Fibroblast of villous mesenchyme (primary cell): ENCODE measurements around the gene PLXNA1. TPM values are rescaled to one million over a fixed set of nuclear protein-coding genes. Genes with fewer than 3 reads are reported as not detected.

Experiments
- DNase-seq: peaks from one replicate; pipeline ENCODE4 v3.0.0-alpha.2; 2010; ENCODE audit warnings: low read depth
- H3K4me3 ChIP-seq: 2 replicates; pipeline ENCODE4 v1.5.1; 2011; ENCODE audit warnings: low read depth, mild to moderate bottlenecking, low read length
- CTCF ChIP-seq: IDR thresholded peaks from 2 replicates; pipeline ENCODE4 v1.5.1; 2012; ENCODE audit warnings: low read depth, mild to moderate bottlenecking, low read length; ENCODE audit not compliant: insufficient read depth
- total RNA-seq: library from RNA; depleted of rRNA; stranded (reverse); fragments of >200 nt; gene quantifications from 2 replicates; pipeline ENCODE4 v1.2.3, GENCODE V29; 2012

PLXNA1 gene
- total RNA-seq, 1 donor: 63.0 TPM

- DNase-seq: no peak
- TF ChIP-seq CTCF: no peak
- no peak overlapping the region for H3K4me3 ChIP-seq
Measured at GRCh38 chr3:126961791-126962461, 21.0 kb upstream of the PLXNA1 start.

GRCh38 chr3:126962756-126963155 is 20.2 kb upstream of the PLXNA1 start:
- H3K4me3 ChIP-seq: no peak overlapping the region
- no peak for TF ChIP-seq CTCF
- no peak for DNase-seq

- no peak for TF ChIP-seq CTCF
- no peak overlapping the region for H3K4me3 ChIP-seq
- DNase-seq: no peak
Measured at GRCh38 chr3:126963261-126964190, 19.4 kb upstream of the PLXNA1 start.

- H3K4me3 ChIP-seq: no peak overlapping the region
- no peak for TF ChIP-seq CTCF
- no peak for DNase-seq
Measured at GRCh38 chr3:126964261-126964660, 18.7 kb upstream of the PLXNA1 start.

- DNase-seq: no peak
- no peak for TF ChIP-seq CTCF
- H3K4me3 ChIP-seq: no peak overlapping the region
Measured at GRCh38 chr3:126964950-126965349, 18.0 kb upstream of the PLXNA1 start.

- TF ChIP-seq CTCF: no peak
- DNase-seq: no peak
Measured at GRCh38 chr3:126965526-126966080, 17.3 kb upstream of the PLXNA1 start.

More at GRCh38 chr3:126965526-126966080, 17.3 kb upstream of the PLXNA1 start:
- no peak overlapping the region for H3K4me3 ChIP-seq
